NCI-H1694 treated with DMSO at 0.1 percent for 48 hours (cell line): Measurements from ENCODE around the gene ENOX1.

Experiments
- DNase-seq: peaks from one replicate; lab custom pipeline; 2025; lab: John Stamatoyannopoulos, UW

Gene ENOX1

GRCh38 chr13:43669964-43670363, 116.8 kb downstream of the ENOX1 start:
- no peak for DNase-seq

DNA sequence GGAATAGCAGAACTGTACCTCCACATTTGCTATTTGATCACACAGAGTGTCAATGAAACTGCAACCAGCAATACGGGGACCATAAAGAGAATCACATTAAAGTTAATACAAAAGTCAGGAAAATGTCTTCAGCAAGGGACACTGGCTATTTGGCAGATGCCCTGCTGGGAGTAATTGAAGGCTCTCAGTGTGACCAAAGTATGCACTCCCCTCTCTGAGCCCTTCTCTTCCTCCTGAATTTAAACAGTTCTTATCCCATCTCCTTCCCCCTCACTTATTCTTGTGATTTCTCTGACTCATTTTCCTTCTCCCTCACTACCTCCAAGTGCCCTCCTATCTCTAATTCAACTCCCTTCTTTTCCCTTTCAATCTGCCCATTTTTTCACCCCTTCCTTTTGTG, 117.7 kb downstream of the ENOX1 start:
- no peak for DNase-seq

DNA sequence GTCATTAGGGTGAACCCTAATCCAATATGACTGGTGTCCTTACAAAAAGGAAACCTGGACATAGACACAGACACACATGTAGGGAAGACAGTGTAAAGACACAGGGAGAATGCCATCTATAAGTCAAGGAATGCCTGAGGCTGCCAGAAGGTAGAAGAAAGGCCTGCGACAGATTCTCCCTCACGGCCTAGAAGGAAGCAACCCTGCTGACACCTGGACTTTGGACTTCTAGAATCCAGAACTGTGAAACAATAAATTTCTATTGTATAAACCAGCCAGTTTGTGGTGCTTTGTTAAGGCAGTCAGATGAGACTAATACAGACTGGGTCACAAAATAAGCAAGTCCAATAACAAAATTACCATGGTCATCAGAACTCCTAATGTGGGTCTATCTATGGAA, 120.4 kb downstream of the ENOX1 start:
- no peak for DNase-seq

DNA sequence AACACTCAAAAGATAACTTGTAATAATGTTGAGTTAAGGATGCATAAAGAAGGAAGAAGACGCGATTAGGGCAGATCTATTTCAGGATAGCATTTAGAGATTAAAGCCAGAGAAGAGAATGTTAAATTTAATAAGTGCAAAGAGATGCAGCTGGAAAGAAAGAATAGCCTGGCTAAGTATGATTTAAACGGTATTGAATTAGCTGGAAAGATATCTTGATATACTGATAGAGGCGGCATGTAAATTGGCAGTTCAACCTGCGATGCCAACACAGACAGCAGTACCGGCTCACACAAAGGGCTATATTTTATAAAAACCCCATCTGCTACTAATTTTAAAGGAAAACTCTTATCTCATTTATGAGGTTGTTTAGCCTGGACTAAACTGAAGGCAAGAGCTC, 121.4 kb downstream of the ENOX1 start:
- no peak for DNase-seq

- DNase-seq = no peak
Observed at GRCh38 chr13:43664700-43665191, 122.0 kb downstream of the ENOX1 start.

- DNase-seq = no peak
Observed at GRCh38 chr13:43663474-43664090, 123.2 kb downstream of the ENOX1 start.

GRCh38 chr13:43662976-43663375, 123.8 kb downstream of the ENOX1 start:
- no peak for DNase-seq

GRCh38 chr13:43661161-43661830, 125.5 kb downstream of the ENOX1 start:
- DNase-seq = no peak

GRCh38 chr13:43657485-43657884, 129.3 kb downstream of the ENOX1 start:
- no peak for DNase-seq

- no peak for DNase-seq
Observed at GRCh38 chr13:43653980-43654379, 132.8 kb downstream of the ENOX1 start.

- no peak for DNase-seq
Observed at GRCh38 chr13:43653395-43653794, 133.4 kb downstream of the ENOX1 start.

GRCh38 chr13:43652760-43653159, 134.0 kb downstream of the ENOX1 start:
- no peak for DNase-seq

GRCh38 chr13:43650882-43651281, 135.9 kb downstream of the ENOX1 start:
- no peak for DNase-seq

- no peak for DNase-seq
Observed at GRCh38 chr13:43648733-43649132, 138.0 kb downstream of the ENOX1 start.

- DNase-seq = no peak
Observed at GRCh38 chr13:43647471-43647870, 139.3 kb downstream of the ENOX1 start.

DNA sequence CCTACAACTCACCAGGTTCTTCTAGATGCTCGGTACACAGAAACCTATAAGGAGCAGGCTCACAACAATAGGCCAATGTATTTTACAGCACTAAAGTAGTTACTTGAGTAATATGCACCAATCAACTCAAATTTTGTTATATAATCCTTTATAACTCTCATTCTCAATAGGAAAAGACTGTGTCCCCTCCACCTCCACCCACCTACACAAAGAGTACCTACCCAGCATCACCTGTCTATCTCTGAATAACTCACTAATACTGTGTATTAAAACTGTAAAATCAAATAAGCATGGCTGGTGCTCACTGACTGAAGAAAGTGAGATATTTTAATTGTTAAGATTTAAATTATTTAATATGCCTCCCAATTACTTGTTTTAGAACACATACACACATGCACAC, 146.3 kb downstream of the ENOX1 start:
- no peak for DNase-seq

DNA sequence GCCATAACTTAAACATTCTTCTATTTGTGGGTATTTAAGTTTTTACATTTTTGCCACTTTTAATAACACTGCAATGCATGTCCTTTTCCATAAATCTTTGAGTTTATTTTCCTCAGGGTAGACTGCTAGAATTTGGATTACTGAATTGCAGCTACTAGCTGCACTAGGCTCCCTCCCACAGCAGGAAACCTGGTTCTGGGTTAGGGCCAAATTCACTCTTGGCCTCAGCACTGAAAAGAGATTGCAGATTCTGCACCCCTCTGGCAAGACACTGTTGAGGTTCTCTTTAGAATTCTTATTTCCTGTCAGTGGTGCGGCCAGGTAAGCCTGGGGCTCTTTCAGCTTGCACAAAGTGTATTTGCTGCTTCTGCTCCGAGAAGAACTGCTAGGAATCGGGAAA, 155.7 kb downstream of the ENOX1 start:
- DNase-seq = no peak

DNA sequence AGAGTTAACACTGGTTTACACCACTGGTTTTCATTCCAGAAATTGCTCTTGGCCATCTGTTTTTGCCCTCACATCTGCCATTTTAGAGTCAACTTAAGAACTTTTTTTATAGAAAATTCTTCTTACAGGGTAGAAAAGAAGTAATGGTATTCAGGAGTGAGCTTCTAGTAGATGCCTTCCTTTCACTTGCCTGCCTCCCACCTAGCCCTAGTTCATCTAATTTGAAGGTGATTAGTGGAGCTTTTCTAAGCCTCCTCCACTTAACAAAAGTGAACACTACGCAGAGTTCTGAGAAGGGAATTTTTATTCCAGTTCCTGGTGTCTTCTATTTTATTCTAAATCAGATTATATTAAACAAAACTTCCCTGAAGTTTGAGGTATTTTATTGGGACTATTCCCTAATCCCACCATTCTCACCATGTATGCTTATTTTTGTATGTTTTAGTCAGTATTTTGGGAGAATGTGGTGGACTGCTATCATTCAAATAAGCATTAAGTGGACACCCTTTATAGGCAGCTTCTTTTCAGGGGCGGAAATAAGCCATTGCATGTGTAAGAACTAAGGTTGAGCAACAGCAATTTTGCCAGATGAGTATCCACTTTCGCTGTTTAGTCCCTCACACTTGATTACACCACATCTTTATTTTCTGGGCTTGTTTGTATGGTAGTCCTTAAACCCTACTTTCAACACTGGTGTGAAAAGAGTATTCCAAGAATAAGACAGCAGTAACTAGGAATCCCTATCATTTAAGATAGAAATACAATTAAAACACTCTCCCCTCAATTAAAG, 156.9 kb downstream of the ENOX1 start:
- no peak for DNase-seq

GRCh38 chr13:43626994-43627393, 159.8 kb downstream of the ENOX1 start:
- DNase-seq = no peak

- no peak for DNase-seq
Observed at GRCh38 chr13:43614063-43614462, 172.7 kb downstream of the ENOX1 start.

- DNase-seq = no peak
Observed at GRCh38 chr13:43611281-43612273, 175.2 kb downstream of the ENOX1 start.
